Activated CD4-positive, alpha-beta T cell treated with anti-CD3 and anti-CD28 coated beads, Interleukin-2, amount 10 ng/mL, durations not matched to agents 24 days and 14 days (primary cell): ENCODE measurements around the gene ENAH. TPM values are rescaled to one million over a fixed set of nuclear protein-coding genes. Genes with fewer than 3 reads are reported as not detected.

Experiments
- DNase-seq: peaks from one replicate; pipeline ENCODE4 v3.0.0; 2022
- H3K27ac Mint-ChIP-seq: one replicate; pipeline ENCODE4 v1.8.0; 2022; ENCODE audit warnings: mild to moderate bottlenecking, mixed read lengths
- H3K27me3 Mint-ChIP-seq: one replicate; pipeline ENCODE4 v1.8.0; 2022; ENCODE audit warnings: mixed read lengths
- H3K36me3 Mint-ChIP-seq: one replicate; pipeline ENCODE4 v1.8.0; 2022; ENCODE audit warnings: low read depth, mild to moderate bottlenecking, mixed read lengths
- H3K4me1 Mint-ChIP-seq: one replicate; pipeline ENCODE4 v1.8.0; 2021; ENCODE audit warnings: mixed read lengths
- H3K4me3 Mint-ChIP-seq: one replicate; pipeline ENCODE4 v1.8.0; 2022; ENCODE audit warnings: mild to moderate bottlenecking, moderate library complexity, mixed read lengths
- H3K9me3 Mint-ChIP-seq: one replicate; pipeline ENCODE4 v1.8.0; 2021; ENCODE audit warnings: mixed read lengths
- intact Hi-C: fragments of 100-400 bp; cut with micrococcal nuclease; formaldehyde crosslinking; loops from one replicate; pipeline ENCODE4 v1.15.1; 2023
- total RNA-seq: library from RNA; stranded (reverse); gene quantifications from 2 replicates; pipeline ENCODE4 v1.2.3, GENCODE V29; 2022

The ENAH gene
- total RNA-seq, 1 donor from 2014 or later = 0.33 TPM

DNA sequence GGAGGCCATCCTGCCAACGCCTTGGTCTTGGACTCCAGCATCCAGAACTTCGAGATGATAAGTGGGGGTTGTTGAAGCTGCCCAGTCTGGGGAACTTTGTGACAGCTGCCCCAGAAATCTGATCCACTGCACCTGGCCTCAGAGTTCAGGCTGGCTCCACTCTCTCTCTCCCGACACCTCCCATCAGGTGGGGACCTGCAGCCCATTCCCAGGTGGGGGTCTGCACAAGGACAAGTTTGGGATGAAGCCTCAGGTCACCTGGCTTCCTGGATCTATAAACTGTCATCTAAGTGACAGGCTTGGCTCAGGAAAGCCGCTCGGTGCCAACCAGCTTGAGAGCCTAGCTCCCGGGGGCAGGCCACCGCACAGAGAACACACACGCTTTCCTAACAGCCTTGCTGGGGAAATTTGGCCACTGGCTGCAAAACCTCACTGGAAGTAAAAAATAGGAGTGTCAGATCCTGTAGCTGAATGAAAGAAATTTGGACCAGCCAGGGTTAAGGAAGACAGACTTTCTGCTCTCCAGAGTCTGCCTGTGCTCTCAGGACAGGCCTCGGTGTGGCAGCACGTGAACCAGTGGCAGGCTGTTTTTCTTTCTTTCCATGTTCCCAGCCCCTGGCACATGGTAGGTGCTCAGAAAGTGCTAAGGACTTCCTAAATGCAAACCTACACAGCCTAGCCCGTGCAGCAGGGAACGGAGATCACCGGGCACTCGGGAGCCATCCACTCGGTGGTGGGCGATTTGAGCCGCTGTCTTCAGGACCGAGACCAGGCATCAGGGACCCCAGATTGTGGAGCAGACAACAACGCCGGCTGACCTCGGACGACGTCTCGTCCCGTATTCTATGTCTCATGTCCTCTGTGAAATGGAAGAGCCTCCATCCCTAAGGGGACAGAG, 182.5 kb downstream of the ENAH start:
- no peaks in the 10 kb centered on the region for H3K27me3 Mint-ChIP-seq
- H3K9me3 Mint-ChIP-seq = no peaks in the 10 kb centered on the region
- intact Hi-C loops = no loop called here
- no peak overlapping the region for H3K4me3 Mint-ChIP-seq
- DNase-seq = no peak
- H3K36me3 Mint-ChIP-seq = no peaks in the 10 kb centered on the region
- H3K27ac Mint-ChIP-seq = no peak overlapping the region
- peaks cover 37% of the 10 kb centered on the region for H3K4me1 Mint-ChIP-seq

- Mint-ChIP-seq H3K4me1 (peaks cover 35% of the 10 kb centered on the region), H3K9me3 (no peaks in the 10 kb centered on the region), H3K4me3 (peak overlapping the region; percentile 94), H3K36me3 (no peaks in the 10 kb centered on the region), H3K27me3 (no peaks in the 10 kb centered on the region), H3K27ac (peak overlapping the region; percentile 98)
- DNase-seq = no peak
- intact Hi-C loops = no loop called here
Observed at GRCh38 chr1:225469051-225469450, 183.9 kb downstream of the ENAH start.

GRCh38 chr1:225468270-225469020, 184.5 kb downstream of the ENAH start:
- DNase-seq = peak; percentile 84
- Mint-ChIP-seq H3K27me3 (no peaks in the 10 kb centered on the region), H3K4me1 (peaks cover 36% of the 10 kb centered on the region), H3K4me3 (peak overlapping the region; percentile 94), H3K36me3 (no peaks in the 10 kb centered on the region), H3K9me3 (no peaks in the 10 kb centered on the region), H3K27ac (peak overlapping the region; percentile 98)
- intact Hi-C loops = no loop called here

DNA sequence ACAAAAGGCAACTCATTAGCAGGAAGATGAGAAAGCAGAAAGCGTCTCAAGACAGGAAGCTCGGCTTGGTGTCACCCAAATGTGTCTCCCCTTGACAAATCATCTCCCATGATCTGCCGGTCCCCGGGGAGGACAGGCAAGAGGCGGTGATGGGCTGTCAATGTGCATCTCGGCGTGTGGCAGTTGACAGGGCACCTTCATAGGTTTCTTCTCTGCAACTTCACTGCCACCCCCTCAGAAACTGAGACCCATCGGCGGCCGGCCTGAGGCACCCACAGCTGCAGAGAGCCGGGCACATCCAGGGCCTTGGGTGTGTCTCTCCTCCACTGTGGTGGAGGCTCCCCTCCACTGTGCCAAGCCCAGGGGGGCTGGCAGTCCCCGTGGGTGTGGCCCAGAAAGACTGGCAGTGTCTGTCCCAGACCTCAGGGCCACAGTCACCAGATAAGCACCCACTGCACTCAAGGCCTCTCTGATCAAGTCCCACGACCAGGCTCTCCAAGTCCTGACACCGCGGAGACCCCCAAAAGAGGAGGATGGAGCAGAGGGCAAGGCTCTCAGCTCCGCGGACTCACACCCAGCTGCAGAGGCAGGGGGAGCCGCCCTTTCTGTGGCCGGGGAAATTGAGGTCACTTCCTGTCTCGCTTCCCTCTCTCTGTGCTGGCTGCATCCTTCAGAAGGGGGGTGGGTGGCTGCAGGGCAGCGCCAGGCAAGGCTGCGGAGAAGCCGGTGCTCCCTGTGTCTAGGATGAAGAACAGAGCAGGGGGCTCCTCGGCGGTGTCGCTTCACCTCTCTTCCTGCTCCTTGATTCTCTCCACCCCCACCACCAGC, 185.5 kb downstream of the ENAH start:
- Mint-ChIP-seq H3K4me1 (peaks cover 39% of the 10 kb centered on the region), H3K27me3 (no peaks in the 10 kb centered on the region), H3K9me3 (no peaks in the 10 kb centered on the region), H3K36me3 (no peaks in the 10 kb centered on the region), H3K27ac (peak overlapping the region; percentile 98), H3K4me3 (peak overlapping the region; percentile 94)
- DNase-seq = peak; percentile 95
- intact Hi-C loops = loop anchor here (1.0 to 2.0 kb wide), 7 partner anchors 13 to 595 kb away; partner anchors contain the start of genes H3-3A, LBR, PYCR2 and SDE2

GRCh38 chr1:225466848-225467192, 186.1 kb downstream of the ENAH start:
- H3K4me3 Mint-ChIP-seq = peak overlapping the region; percentile 94
- intact Hi-C loops = loop anchor here (1.0 to 2.0 kb wide), 7 partner anchors 13 to 595 kb away; partner anchors contain the start of genes H3-3A, LBR, PYCR2 and SDE2
- H3K4me1 Mint-ChIP-seq = peaks cover 39% of the 10 kb centered on the region
- peak overlapping the region; percentile 98 for H3K27ac Mint-ChIP-seq
- no peaks in the 10 kb centered on the region for H3K27me3 Mint-ChIP-seq
- no peaks in the 10 kb centered on the region for H3K9me3 Mint-ChIP-seq
- DNase-seq = no peak
- H3K36me3 Mint-ChIP-seq = no peaks in the 10 kb centered on the region

- H3K4me1 Mint-ChIP-seq = peaks cover 42% of the 10 kb centered on the region
- intact Hi-C loops = loop anchor here (2.0 kb wide), 1 partner anchor 533 kb away; the partner anchor contains the start of gene SDE2
- H3K9me3 Mint-ChIP-seq = no peaks in the 10 kb centered on the region
- no peaks in the 10 kb centered on the region for H3K36me3 Mint-ChIP-seq
- DNase-seq = no peak
- peak overlapping the region; percentile 52 for H3K4me3 Mint-ChIP-seq
- no peaks in the 10 kb centered on the region for H3K27me3 Mint-ChIP-seq
- H3K27ac Mint-ChIP-seq = peak overlapping the region; percentile 87
Observed at GRCh38 chr1:225465793-225466517, 187.0 kb downstream of the ENAH start.

GRCh38 chr1:225464851-225465792, 187.8 kb downstream of the ENAH start:
- peak; percentile 55 for DNase-seq
- intact Hi-C loops = no loop called here

DNA sequence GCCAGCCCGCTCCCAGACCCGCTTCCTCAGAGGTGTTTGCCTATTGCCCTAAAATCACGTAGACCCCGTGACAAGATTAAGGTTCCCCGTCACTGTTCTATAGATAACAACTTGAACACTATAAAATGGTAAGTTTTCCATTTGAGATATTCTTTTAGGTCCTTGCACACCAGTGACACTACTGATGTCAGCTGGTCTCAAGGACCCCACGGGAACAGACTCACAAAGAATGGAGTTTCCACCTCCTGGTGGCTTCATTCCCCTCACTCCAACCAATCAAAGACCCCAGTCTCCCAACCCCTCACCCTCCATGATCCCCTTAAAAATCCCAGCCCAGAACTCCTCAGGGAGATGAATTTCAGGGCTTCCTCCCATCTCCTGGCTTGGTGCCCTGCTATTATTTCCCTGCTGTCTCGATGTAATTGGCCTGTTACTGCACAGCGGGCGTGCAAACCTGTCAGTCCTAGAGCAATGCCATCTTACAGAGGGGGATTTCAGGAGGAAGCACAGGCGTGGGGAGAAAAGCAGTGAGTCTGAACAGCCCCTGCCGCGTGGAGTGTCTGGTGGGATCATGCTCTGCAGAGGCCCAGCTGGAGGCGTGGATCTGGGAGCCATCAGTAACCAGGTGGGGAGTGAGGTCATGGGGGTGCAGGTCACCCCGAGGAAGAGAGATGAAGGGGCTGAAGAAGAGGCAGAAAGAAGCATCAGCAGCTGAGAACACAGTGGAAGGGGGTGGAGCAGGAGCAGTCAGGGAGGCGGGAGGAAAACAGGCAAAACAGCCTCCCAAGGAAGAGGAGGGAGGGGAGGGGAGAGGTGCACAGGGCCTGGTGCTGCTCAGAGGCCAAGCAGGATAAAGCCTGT, 190.0 kb downstream of the ENAH start:
- Mint-ChIP-seq H3K4me3 (peak overlapping the region; percentile 9), H3K27me3 (no peaks in the 10 kb centered on the region), H3K4me1 (peaks cover 51% of the 10 kb centered on the region), H3K9me3 (no peaks in the 10 kb centered on the region), H3K36me3 (no peaks in the 10 kb centered on the region), H3K27ac (peak overlapping the region; percentile 38)
- DNase-seq = no peak
- intact Hi-C loops = no loop called here

More at GRCh38 chr1:225464851-225465792, 187.8 kb downstream of the ENAH start:
- H3K4me3 Mint-ChIP-seq = peak overlapping the region; percentile 34
- H3K27me3 Mint-ChIP-seq = no peaks in the 10 kb centered on the region
- peaks cover 49% of the 10 kb centered on the region for H3K4me1 Mint-ChIP-seq
- no peaks in the 10 kb centered on the region for H3K9me3 Mint-ChIP-seq
- no peaks in the 10 kb centered on the region for H3K36me3 Mint-ChIP-seq
- peak overlapping the region; percentile 87 for H3K27ac Mint-ChIP-seq

DNA sequence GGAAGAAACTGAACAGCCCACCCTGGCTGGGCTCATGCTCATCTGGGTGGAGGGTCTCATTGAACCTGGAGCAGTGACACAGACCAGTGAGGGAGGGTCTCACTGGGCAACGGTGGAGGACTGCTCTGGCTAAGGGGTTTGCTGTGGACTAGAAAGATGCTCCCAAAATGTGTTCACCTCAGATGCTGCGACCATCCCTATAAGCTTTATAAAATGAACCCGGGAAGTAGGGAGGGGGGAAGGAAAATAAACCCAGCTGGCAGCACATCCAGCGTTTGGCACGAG, 190.6 kb downstream of the ENAH start:
- Mint-ChIP-seq H3K27me3 (no peaks in the 10 kb centered on the region), H3K36me3 (no peaks in the 10 kb centered on the region), H3K9me3 (no peaks in the 10 kb centered on the region), H3K4me1 (peaks cover 51% of the 10 kb centered on the region), H3K4me3 (no peak overlapping the region), H3K27ac (peak overlapping the region; percentile 4)
- intact Hi-C loops = no loop called here
- no peak for DNase-seq

- Mint-ChIP-seq H3K4me3 (no peak overlapping the region), H3K4me1 (peaks cover 48% of the 10 kb centered on the region), H3K36me3 (no peaks in the 10 kb centered on the region), H3K9me3 (no peaks in the 10 kb centered on the region), H3K27ac (peak overlapping the region; percentile 4), H3K27me3 (no peaks in the 10 kb centered on the region)
- DNase-seq = no peak
- intact Hi-C loops = no loop called here
Observed at GRCh38 chr1:225461533-225462428, 191.1 kb downstream of the ENAH start.
